DOHH2 (cell line): ENCODE measurements around the gene RC3H1.
"Not testable (repeated sequence)": the region's sequence is repeated elsewhere in the genome, so short reads cannot be mapped to it uniquely, and the experiment has no call there.

ENCODE experiments used
- H3F3A ChIP-seq: fragments of 200-600 bp; sonication (generic), shearing (Covaris generic); 2 replicates; pipeline ENCODE4 v1.6.0; 2016; ENCODE audit warnings: antibody characterized with exemption, mild to moderate bottlenecking; ENCODE audit not compliant: control insufficient read depth, insufficient read depth
- H3K27ac ChIP-seq: fragments of 200-600 bp; sonication (generic); 2 replicates; pipeline ENCODE4 v1.5.1; 2014; ENCODE audit warnings: low read depth, mild to moderate bottlenecking, low read length, moderate library complexity
- H3K27me3 ChIP-seq: fragments of 200-600 bp; sonication (generic); 2 replicates; pipeline ENCODE4 v1.6.1; 2014; ENCODE audit warnings: mild to moderate bottlenecking, low read length, mixed read lengths; ENCODE audit not compliant: control insufficient read depth
- H3K36me3 ChIP-seq: fragments of 200-600 bp; sonication (generic); 2 replicates; pipeline ENCODE4 v1.6.1; 2014; ENCODE audit warnings: mild to moderate bottlenecking, low read length, moderate library complexity, mixed read lengths; ENCODE audit not compliant: control insufficient read depth
- H3K4me1 ChIP-seq: fragments of 200-600 bp; sonication (generic); 2 replicates; pipeline ENCODE4 v1.6.1; 2014; ENCODE audit warnings: mild to moderate bottlenecking, low read length, mixed read lengths; ENCODE audit not compliant: control insufficient read depth
- H3K4me2 ChIP-seq: fragments of 200-600 bp; sonication (generic); 2 replicates; pipeline ENCODE4 v1.6.0; 2014; ENCODE audit warnings: mild to moderate bottlenecking, low read length, moderate library complexity
- H3K4me3 ChIP-seq: fragments of 200-600 bp; sonication (generic); 2 replicates; pipeline ENCODE4 v1.5.1; 2014; ENCODE audit warnings: mild to moderate bottlenecking, low read length, mixed read lengths
- H3K79me2 ChIP-seq: fragments of 200-600 bp; sonication (generic); 2 replicates; pipeline ENCODE4 v1.6.1; 2014; ENCODE audit warnings: mild to moderate bottlenecking, low read length, mixed read lengths; ENCODE audit not compliant: control insufficient read depth
- H3K9me2 ChIP-seq: fragments of 200-600 bp; sonication (generic); replicated peaks from 2 replicates; pipeline ENCODE4 v1.6.1; 2014; ENCODE audit warnings: mild to moderate bottlenecking, low read length, mixed read lengths; ENCODE audit not compliant: control insufficient read depth
- H3K9me3 ChIP-seq: fragments of 200-600 bp; sonication (generic); 2 replicates; pipeline ENCODE4 v1.6.1; 2014; ENCODE audit warnings: antibody characterized with exemption, low read length, mixed read lengths; ENCODE audit not compliant: control insufficient read depth, insufficient read depth
- H4K20me1 ChIP-seq: fragments of 200-600 bp; sonication (generic); 2 replicates; pipeline ENCODE4 v1.6.0; 2014; ENCODE audit warnings: low read depth, mild to moderate bottlenecking, antibody characterized with exemption, low read length, moderate library complexity; ENCODE audit not compliant: control insufficient read depth, insufficient read depth
- CTCF ChIP-seq: fragments of 200-600 bp; sonication (generic); IDR thresholded peaks from one replicate; pipeline ENCODE4 v1.5.1; 2014; ENCODE audit warnings: antibody characterized with exemption, mild to moderate bottlenecking, low read depth, low read length; ENCODE audit not compliant: poor library complexity, severe bottlenecking
- EZH2phosphoT487 ChIP-seq: fragments of 200-600 bp; sonication (generic); IDR thresholded peaks from 2 replicates; pipeline ENCODE4 v1.6.1; 2017; ENCODE audit warnings: borderline replicate concordance, mild to moderate bottlenecking, antibody characterized with exemption, low read length, moderate library complexity, mixed read lengths

Gene RC3H1

GRCh38 chr1:173988068-173988467 lies 34.1 kb downstream of the RC3H1 start:
- Histone ChIP-seq H3F3A (peaks cover 5% of the 10 kb centered on the region), H3K4me1 (no peaks in the 10 kb centered on the region), H4K20me1 (no peaks in the 10 kb centered on the region), H3K9me3 (no peaks in the 10 kb centered on the region), H3K27ac (no peak overlapping the region), H3K79me2 (peaks cover 7% of the 10 kb centered on the region), H3K4me2 (no peak overlapping the region), H3K36me3 (peaks cover 69% of the 10 kb centered on the region), H3K4me3 (no peak overlapping the region), H3K27me3 (no peaks in the 10 kb centered on the region), H3K9me2 (no peaks in the 10 kb centered on the region)
- TF ChIP-seq EZH2phosphoT487 (no peak), CTCF (no peak)

GRCh38 chr1:173986951-173987350 lies 35.2 kb downstream of the RC3H1 start:
- Histone ChIP-seq H4K20me1 (no peaks in the 10 kb centered on the region), H3K4me1 (no peaks in the 10 kb centered on the region), H3K79me2 (no peaks in the 10 kb centered on the region), H3K36me3 (peaks cover 64% of the 10 kb centered on the region), H3K27ac (no peak overlapping the region), H3K27me3 (no peaks in the 10 kb centered on the region), H3K4me2 (no peak overlapping the region), H3K4me3 (no peak overlapping the region), H3K9me2 (no peaks in the 10 kb centered on the region), H3F3A (peaks cover 5% of the 10 kb centered on the region), H3K9me3 (no peaks in the 10 kb centered on the region)
- TF ChIP-seq CTCF, result no peak

- H4K20me1 ChIP-seq, result no peaks in the 10 kb centered on the region
- H3K36me3 ChIP-seq, result peaks cover 72% of the 10 kb centered on the region
- no peak overlapping the region for H3K27ac ChIP-seq
- no peaks in the 10 kb centered on the region for H3F3A ChIP-seq
- no peaks in the 10 kb centered on the region for H3K27me3 ChIP-seq
- H3K4me2 ChIP-seq, result no peak overlapping the region
- no peaks in the 10 kb centered on the region for H3K9me2 ChIP-seq
- no peaks in the 10 kb centered on the region for H3K4me1 ChIP-seq
- TF ChIP-seq CTCF, result no peak
- TF ChIP-seq EZH2phosphoT487, result no peak
- H3K79me2 ChIP-seq, result no peaks in the 10 kb centered on the region
- no peak overlapping the region for H3K4me3 ChIP-seq
- H3K9me3 ChIP-seq, result no peaks in the 10 kb centered on the region
Observed at GRCh38 chr1:173970252-173970651, 51.9 kb downstream of the RC3H1 start.

- not testable (repeated sequence) for H3F3A ChIP-seq, H3K4me1 ChIP-seq, H3K4me2 ChIP-seq, H3K79me2 ChIP-seq, H3K27ac ChIP-seq, H3K27me3 ChIP-seq, H3K4me3 ChIP-seq, H3K9me3 ChIP-seq, H4K20me1 ChIP-seq, H3K9me2 ChIP-seq
- H3K36me3 ChIP-seq, result peaks cover 83% of the 10 kb centered on the region
Observed at GRCh38 chr1:173965896-173966295, 56.3 kb downstream of the RC3H1 start.
